Neural cell (in vitro differentiated cells): ENCODE measurements around the gene KRTAP2-1. TPM values are rescaled to one million over a fixed set of nuclear protein-coding genes. Genes with fewer than 3 reads are reported as not detected.

ENCODE experiments used
- H2AFZ ChIP-seq: fragments of 200-600, 300-800 bp; sonication (generic), shearing (Covaris generic); 2 replicates; pipeline ENCODE4 v1.6.0; 2014; ENCODE audit warnings: low read depth, mild to moderate bottlenecking, antibody characterized with exemption, low read length, moderate library complexity
- H3F3A ChIP-seq: fragments of 200-600 bp; shearing (Covaris generic); 2 replicates; pipeline ENCODE4 v1.6.1; 2016; ENCODE audit warnings: mild to moderate bottlenecking, moderate library complexity, mixed read lengths, antibody characterized with exemption, low read length; ENCODE audit not compliant: insufficient read depth, poor library complexity, severe bottlenecking
- H3K27ac ChIP-seq: fragments of 200-600, 300-800 bp; sonication (generic), shearing (Covaris generic); 2 replicates; pipeline ENCODE4 v1.5.1; 2014; ENCODE audit warnings: mild to moderate bottlenecking, low read length, moderate library complexity
- H3K27me3 ChIP-seq: fragments of 300-800, 200-600 bp; sonication (generic), shearing (Covaris generic); 2 replicates; pipeline ENCODE4 v1.6.0; 2014; ENCODE audit warnings: mild to moderate bottlenecking, low read depth, low read length, moderate library complexity; ENCODE audit not compliant: insufficient read depth
- H3K36me3 ChIP-seq: fragments of 300-800, 200-600 bp; sonication (generic), shearing (Covaris generic); 2 replicates; pipeline ENCODE4 v1.5.1; 2014; ENCODE audit warnings: mild to moderate bottlenecking, antibody characterized with exemption, low read length, moderate library complexity; ENCODE audit not compliant: insufficient read depth
- H3K4me2 ChIP-seq: fragments of 300-800, 200-600 bp; sonication (generic), shearing (Covaris generic); 2 replicates; pipeline ENCODE4 v1.6.0; 2014; ENCODE audit warnings: mild to moderate bottlenecking, low read length
- H3K4me3 ChIP-seq: fragments of 300-800, 200-600 bp; sonication (generic), shearing (Covaris generic); 2 replicates; pipeline ENCODE4 v1.5.1; 2014; ENCODE audit warnings: mild to moderate bottlenecking, low read length, moderate library complexity
- H3K79me2 ChIP-seq: fragments of 200-600 bp; shearing (Covaris generic); replicated peaks from 2 replicates; pipeline ENCODE4 v1.6.0; 2014; ENCODE audit warnings: mild to moderate bottlenecking, low read length, moderate library complexity; ENCODE audit not compliant: insufficient read depth
- H3K9ac ChIP-seq: fragments of 300-800, 200-600 bp; sonication (generic), shearing (Covaris generic); 2 replicates; pipeline ENCODE4 v1.6.1; 2016; ENCODE audit warnings: mild to moderate bottlenecking, low read length, mixed read lengths
- H3K9me2 ChIP-seq: fragments of 200-600 bp; shearing (Covaris generic); 2 replicates; pipeline ENCODE4 v1.6.1; 2016; ENCODE audit warnings: mild to moderate bottlenecking, low read length, mixed read lengths; ENCODE audit not compliant: insufficient read depth
- H3K9me3 ChIP-seq: fragments of 200-600, 300-800 bp; sonication (generic), shearing (Covaris generic); 2 replicates; pipeline ENCODE4 v1.6.1; 2016; ENCODE audit warnings: mild to moderate bottlenecking, mixed run types, low read length, moderate library complexity, mixed read lengths
- H4K20me1 ChIP-seq: fragments of 200-600 bp; shearing (Covaris generic); 2 replicates; pipeline ENCODE4 v1.6.1; 2016; ENCODE audit warnings: mild to moderate bottlenecking, mixed run types; ENCODE audit not compliant: insufficient read depth
- CTCF ChIP-seq: fragments of 450-650 bp; IDR thresholded peaks from 2 replicates; pipeline ENCODE4 v1.5.1; 2014; ENCODE audit warnings: antibody characterized with exemption, mild to moderate bottlenecking, moderate library complexity; ENCODE audit not compliant: poor library complexity, severe bottlenecking
- EP300 ChIP-seq: fragments of 450-650 bp; conservative IDR thresholded peaks from 2 replicates; pipeline ENCODE4 v1.6.1; 2014; ENCODE audit warnings: antibody characterized with exemption, mild to moderate bottlenecking, moderate library complexity; ENCODE audit not compliant: poor library complexity, severe bottlenecking
- EZH2 ChIP-seq: fragments of 200-600, 300-800 bp; shearing (Covaris generic), sonication (generic); IDR thresholded peaks from 2 replicates; pipeline ENCODE4 v1.6.1; 2014; ENCODE audit warnings: antibody characterized with exemption, low read length, borderline replicate concordance, mild to moderate bottlenecking; ENCODE audit not compliant: insufficient read depth, poor library complexity, severe bottlenecking
- MXI1 ChIP-seq: fragments of 450-650 bp; conservative IDR thresholded peaks from 2 replicates; pipeline ENCODE4 v1.6.1; 2014; ENCODE audit warnings: antibody characterized with exemption, mild to moderate bottlenecking; ENCODE audit not compliant: poor library complexity, severe bottlenecking
- POLR2AphosphoS5 ChIP-seq: IDR thresholded peaks from 2 replicates; pipeline ENCODE4 v1.6.1; 2012
- RAD21 ChIP-seq: fragments of 450-650 bp; conservative IDR thresholded peaks from 2 replicates; pipeline ENCODE4 v1.6.1; 2014; ENCODE audit warnings: antibody characterized with exemption, mild to moderate bottlenecking, moderate library complexity
- REST ChIP-seq: IDR thresholded peaks from 2 replicates; pipeline ENCODE4 v1.6.1; 2012; ENCODE audit warnings: borderline replicate concordance
- SMC3 ChIP-seq: fragments of 450-650 bp; conservative IDR thresholded peaks from 2 replicates; pipeline ENCODE4 v1.6.1; 2014; ENCODE audit warnings: antibody characterized with exemption, mild to moderate bottlenecking, moderate library complexity; ENCODE audit not compliant: poor library complexity
- TAF1 ChIP-seq: IDR thresholded peaks from 2 replicates; pipeline ENCODE4 v1.6.1; 2012; ENCODE audit warnings: low read depth
- polyA plus RNA-seq: library from polyadenylated mRNA; depleted of rRNA; stranded (reverse); fragments of >200 nt; gene quantifications from 2 replicates; pipeline ENCODE4 v1.2.3, GENCODE V29; 2014

Gene KRTAP2-1
- polyA plus RNA-seq, 1 donor from 2014 or later, result not detected

GRCh38 chr17:41008811-41009210, 38.3 kb downstream of the KRTAP2-1 start, which contains the start of gene KRTAP3-1:
Gene KRTAP3-1 (minus strand): TSS chr17:41009128. CDS start chr17:41009074, 54 bp downstream.
- no peaks in the 10 kb centered on the region for H3F3A ChIP-seq
- H3K4me3 ChIP-seq, result no peak within 1 kb of the TSS
- TF ChIP-seq CTCF, result no peak
- TF ChIP-seq EZH2, result no peak
- no peak for TF ChIP-seq REST
- TF ChIP-seq MXI1, result no peak
- TF ChIP-seq SMC3, result no peak
- no peak for TF ChIP-seq POLR2AphosphoS5
- no peak for TF ChIP-seq RAD21
- TF ChIP-seq TAF1, result no peak
- TF ChIP-seq EP300, result no peak
- no peaks in the 10 kb centered on the region for H3K27me3 ChIP-seq
- no peak within 1 kb of the TSS for H3K4me2 ChIP-seq
- no peaks in the 10 kb centered on the region for H3K36me3 ChIP-seq
- no peak within 1 kb of the TSS for H3K9ac ChIP-seq
- H3K79me2 ChIP-seq, result no peaks in the 10 kb centered on the region
- no peaks in the 10 kb centered on the region for H3K9me2 ChIP-seq
- no peak within 1 kb of the TSS for H2AFZ ChIP-seq
- no peaks in the 10 kb centered on the region for H4K20me1 ChIP-seq
- no peaks in the 10 kb centered on the region for H3K9me3 ChIP-seq
- no peak within 1 kb of the TSS for H3K27ac ChIP-seq

- no peak overlapping the region for H3K27ac ChIP-seq
- TF ChIP-seq SMC3, result no peak
- TF ChIP-seq POLR2AphosphoS5, result no peak
- no peaks in the 10 kb centered on the region for H3K27me3 ChIP-seq
These were observed 42.7 kb downstream of the KRTAP2-1 start for GRCh38 chr17:41004397-41004796.

GRCh38 chr17:41003926-41004325, 43.2 kb downstream of the KRTAP2-1 start:
- Histone ChIP-seq H3K27ac (no peak overlapping the region), H3K4me2 (no peak overlapping the region), H2AFZ (no peak overlapping the region), H3K9me3 (no peaks in the 10 kb centered on the region), H3K79me2 (no peaks in the 10 kb centered on the region), H3K4me3 (no peak overlapping the region), H3K9ac (no peak overlapping the region), H3K36me3 (no peaks in the 10 kb centered on the region), H4K20me1 (no peaks in the 10 kb centered on the region), H3K9me2 (no peaks in the 10 kb centered on the region), H3K27me3 (no peaks in the 10 kb centered on the region), H3F3A (no peaks in the 10 kb centered on the region)
- TF ChIP-seq EP300 (no peak), REST (no peak), SMC3 (no peak), CTCF (no peak), TAF1 (no peak), RAD21 (no peak)

More at GRCh38 chr17:41004397-41004796, 42.7 kb downstream of the KRTAP2-1 start:
- no peaks in the 10 kb centered on the region for H3K36me3 ChIP-seq
- H3K79me2 ChIP-seq, result no peaks in the 10 kb centered on the region
- no peak overlapping the region for H3K4me2 ChIP-seq
- no peaks in the 10 kb centered on the region for H3F3A ChIP-seq
- no peaks in the 10 kb centered on the region for H3K9me3 ChIP-seq
- no peak overlapping the region for H3K9ac ChIP-seq
- no peaks in the 10 kb centered on the region for H3K9me2 ChIP-seq
- no peak overlapping the region for H3K4me3 ChIP-seq
- H4K20me1 ChIP-seq, result no peaks in the 10 kb centered on the region
- no peak overlapping the region for H2AFZ ChIP-seq
